Right lobe of liver (tissue), 6 donors: ENCODE data around the gene MUSTN1. TPM values are rescaled to one million over a fixed set of nuclear protein-coding genes. Genes with fewer than 3 reads are reported as not detected.

Source experiments
- ATAC-seq, 4 donors: fragments of 200-7000 bp; cut with Tn5 transposase; one replicate each; pipeline ENCODE4 v1.9.1; 2020; ENCODE audit warnings: mild to moderate bottlenecking in 4 of 4, moderate library complexity in 4 of 4
- DNase-seq, 3 donors: peaks; one replicate each; pipeline ENCODE4 v3.0.0-alpha.2; 2020
- H3K27ac ChIP-seq, 3 donors: fragments of 200-600 bp; one replicate each; pipeline ENCODE4 v1.8.0; 2022
- H3K27me3 ChIP-seq, 2 donors: fragments of 200-600 bp; one replicate each; pipeline ENCODE4 v1.8.0; 2022
- H3K36me3 ChIP-seq, 4 donors: fragments of 200-600 bp; sonication (generic) in 1 of 4; one replicate each; pipeline versions ENCODE4 v1.5.1 to v1.8.0; 2017 to 2022; ENCODE audit warnings: control low read depth in 1 of 4
- H3K4me1 ChIP-seq, 4 donors: fragments of 200-600 bp; sonication (generic) in 1 of 4; one replicate each; pipeline versions ENCODE4 v1.5.1 to v1.8.0; 2017 to 2022; ENCODE audit warnings: control low read depth in 1 of 4
- H3K4me3 ChIP-seq, 3 donors: fragments of 200-600 bp; one replicate each; pipeline ENCODE4 v1.8.0; 2022
- H3K9me3 ChIP-seq, 4 donors: fragments of 200-600 bp; sonication (generic) in 1 of 4; one replicate each; pipeline versions ENCODE4 v1.5.1 to v1.8.0; 2017 to 2022; ENCODE audit warnings: control low read depth in 1 of 4
- POLR2A ChIP-seq: fragments of 450-650 bp; IDR thresholded peaks from one replicate; pipeline ENCODE4 v1.6.1; 2017; ENCODE audit warnings: antibody characterized with exemption, mild to moderate bottlenecking
- WGBS: methylation state at CpG from one replicate; pipeline ENCODE4 v1.1.6; 2018; ENCODE audit warnings: low coverage, low lambda C conversion rate; ENCODE audit not compliant: insufficient coverage; ENCODE audit errors: missing lambda C conversion rate; 5-methylcytosine and 5-hydroxymethylcytosine counted together
- intact Hi-C, 2 donors: fragments of 100-400 bp; cut with DNase I; formaldehyde crosslinking; loops; one replicate each; pipeline versions ENCODE4 v1.11.2 to v1.14.1; 2022
- total RNA-seq, 6 experiments: library from RNA; depleted of rRNA in 2 of 6; stranded (reverse); fragments of >200 nt in 2 of 6; fragmentation: NEBNext Ultra II Directional in 3 of 6; extraction: Animal tissue kit (Norgen Biotek cat#: 25700) in 3 of 6; gene quantifications; one replicate each; pipeline versions ENCODE4 v1.1.0 to v1.2.4, GENCODE V29; 2016 to 2023
- TF ChIP-seq, protein P1 (sequence below), 4 donors: fragments of 200-600 bp in 3 of 4; fragments of 450-650 bp in 1 of 4; IDR thresholded peaks; one replicate each; pipeline versions ENCODE4 v1.5.1 to v1.8.0; 2016 to 2022; ENCODE audit warnings: antibody characterized with exemption in 4 of 4, mild to moderate bottlenecking in 2 of 4
- donor health status: DM: no; HTN: yes; CAD: no.
- donor health status: DM: no; HTN: no; CAD: no.
- donor health status: DM: no; HTN: no; CAD: no.
- donor health status: DM: no; HTN: yes; CAD: no.
- donor health status: DM: no; HTN: yes; CAD: no.

MUSTN1 gene
- total RNA-seq, 6 experiments from 2014 or later = 0.59 to 9.9 (median 5.7) TPM; not detected in 2

- WGBS = 88% methylated on average over 4 of the region's 5 CpGs
- Histone ChIP-seq H3K4me3 (no peak overlapping the region), H3K27ac (no peak overlapping the region), H3K9me3 (no peaks in the 10 kb centered on the region), H3K36me3 (peaks cover 0 to 8% (median 0%) of the 10 kb centered on the region in 4 donors), H3K4me1 (peaks cover 0 to 64% (median 16%) of the 10 kb centered on the region in 4 donors), H3K27me3 (no peaks in the 10 kb centered on the region)
- no peak for TF ChIP-seq POLR2A
- TF ChIP-seq, protein P1, sequence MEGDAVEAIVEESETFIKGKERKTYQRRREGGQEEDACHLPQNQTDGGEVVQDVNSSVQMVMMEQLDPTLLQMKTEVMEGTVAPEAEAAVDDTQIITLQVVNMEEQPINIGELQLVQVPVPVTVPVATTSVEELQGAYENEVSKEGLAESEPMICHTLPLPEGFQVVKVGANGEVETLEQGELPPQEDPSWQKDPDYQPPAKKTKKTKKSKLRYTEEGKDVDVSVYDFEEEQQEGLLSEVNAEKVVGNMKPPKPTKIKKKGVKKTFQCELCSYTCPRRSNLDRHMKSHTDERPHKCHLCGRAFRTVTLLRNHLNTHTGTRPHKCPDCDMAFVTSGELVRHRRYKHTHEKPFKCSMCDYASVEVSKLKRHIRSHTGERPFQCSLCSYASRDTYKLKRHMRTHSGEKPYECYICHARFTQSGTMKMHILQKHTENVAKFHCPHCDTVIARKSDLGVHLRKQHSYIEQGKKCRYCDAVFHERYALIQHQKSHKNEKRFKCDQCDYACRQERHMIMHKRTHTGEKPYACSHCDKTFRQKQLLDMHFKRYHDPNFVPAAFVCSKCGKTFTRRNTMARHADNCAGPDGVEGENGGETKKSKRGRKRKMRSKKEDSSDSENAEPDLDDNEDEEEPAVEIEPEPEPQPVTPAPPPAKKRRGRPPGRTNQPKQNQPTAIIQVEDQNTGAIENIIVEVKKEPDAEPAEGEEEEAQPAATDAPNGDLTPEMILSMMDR (IDR thresholded peaks at IDR 0.05) = no peak
- no peak for ATAC-seq
- no peak for DNase-seq
- intact Hi-C loops = no loop called here
These were observed 1.6 kb upstream of the MUSTN1 start for GRCh38 chr3:52836471-52836845.

DNA sequence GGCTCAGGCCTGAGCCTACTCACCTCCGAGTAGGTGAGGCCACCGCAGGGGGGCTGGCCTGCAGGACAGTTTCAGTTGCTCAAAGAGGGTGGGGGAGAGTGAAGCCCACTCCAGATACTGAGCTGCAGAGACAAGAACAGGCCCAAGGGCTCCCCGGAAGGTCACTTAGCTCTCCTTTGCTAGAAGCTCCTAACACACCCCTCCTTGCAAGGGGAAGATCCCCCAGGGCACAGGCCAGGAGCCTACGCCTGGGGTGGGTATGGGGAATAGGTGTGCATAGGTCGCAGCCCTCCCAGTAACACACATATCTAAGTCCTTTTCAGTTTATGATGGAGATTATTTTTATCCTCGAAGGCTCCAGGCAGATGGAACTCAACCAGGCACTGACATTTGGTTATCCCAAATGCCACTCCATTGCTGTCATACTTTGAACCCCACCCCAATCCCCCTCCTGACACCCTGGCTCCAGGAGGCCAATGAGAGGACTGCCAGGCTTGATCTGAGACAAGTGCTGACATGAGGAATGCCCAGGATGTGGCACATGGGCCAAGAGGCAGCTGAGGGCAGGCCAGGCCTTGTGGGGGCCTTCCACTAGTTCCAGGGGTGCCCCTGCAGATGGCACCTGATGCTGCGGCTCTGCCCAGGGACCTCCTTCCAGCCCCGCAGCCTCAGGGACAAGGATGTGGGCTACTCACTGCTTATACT lies 1.1 kb upstream of the MUSTN1 start:
- H3K27ac ChIP-seq = peak overlapping the region in 1 of 3 donors; percentile 38
- peaks cover 0 to 59% (median 16%) of the 10 kb centered on the region in 4 donors for H3K4me1 ChIP-seq
- no peak for TF ChIP-seq POLR2A
- TF ChIP-seq, protein P1 (IDR thresholded peaks at IDR 0.05) = no peak
- intact Hi-C loops = no loop called here
- ATAC-seq (no peak), DNase-seq (peak in 2 of 3 donors; percentile 37)
- 84% methylated on average over 4 of the region's 8 CpGs for WGBS
- peaks cover 0 to 8% (median 0%) of the 10 kb centered on the region in 4 donors for H3K36me3 ChIP-seq
- H3K9me3 ChIP-seq = no peaks in the 10 kb centered on the region
- H3K4me3 ChIP-seq = no peak overlapping the region
- H3K27me3 ChIP-seq = no peaks in the 10 kb centered on the region

DNA sequence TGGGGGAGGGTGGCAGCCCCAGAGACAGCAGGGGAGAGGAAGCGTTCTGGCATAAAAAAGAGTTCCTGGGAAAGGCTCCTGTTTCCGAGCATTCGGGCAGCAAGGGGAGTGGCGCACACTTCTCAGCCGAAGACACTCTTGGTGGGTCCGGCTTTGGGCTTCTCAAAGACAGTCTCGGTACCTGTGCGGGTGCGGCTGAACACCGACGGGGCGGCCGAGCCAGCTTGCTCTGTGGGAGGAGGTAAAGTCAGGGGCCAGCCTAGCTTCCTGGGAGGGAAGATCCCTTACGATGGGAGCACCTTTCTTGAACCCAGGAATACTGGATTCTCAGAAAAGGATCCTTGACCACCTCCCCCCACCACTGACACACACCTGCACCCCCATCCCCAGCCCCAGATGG lies 1.6 kb downstream of the MUSTN1 start:
- H3K27ac ChIP-seq = peak overlapping the region in 1 of 3 donors; percentile 95
- no peaks in the 10 kb centered on the region for H3K27me3 ChIP-seq
- peak in 1 of 3 donors; percentile 48 for DNase-seq
- no peak for TF ChIP-seq POLR2A
- H3K4me1 ChIP-seq = peaks cover 0 to 45% (median 12%) of the 10 kb centered on the region in 4 donors
- intact Hi-C loops = no loop called here
- H3K36me3 ChIP-seq = peaks cover 0 to 21% (median under 1%) of the 10 kb centered on the region in 4 donors
- no peak for ATAC-seq
- no peaks in the 10 kb centered on the region for H3K9me3 ChIP-seq
- WGBS = 94% methylated on average over 3 of the region's 14 CpGs
- H3K4me3 ChIP-seq = no peak overlapping the region

- ATAC-seq = peak; percentile 22 to 50 (median 40)
- peak in 2 of 3 donors; percentile 73 to 81 for DNase-seq
- Histone ChIP-seq H3K36me3 (peaks cover 0 to 32% (median 3%) of the 10 kb centered on the region in 4 donors), H3K4me3 (peak overlapping the region; percentile 50 to 94 (median 71)), H3K27me3 (no peaks in the 10 kb centered on the region), H3K27ac (peak overlapping the region; percentile 92 to 95 (median 94)), H3K4me1 (peaks cover 0 to 50% (median 16%) of the 10 kb centered on the region in 4 donors), H3K9me3 (no peaks in the 10 kb centered on the region)
- WGBS = 28% methylated on average over 8 of the region's 21 CpGs
- TF ChIP-seq, protein P1 (IDR thresholded peaks at IDR 0.05) = no peak
- peak; percentile 47 for TF ChIP-seq POLR2A
- intact Hi-C loops = no loop called here
These were observed 3.1 kb downstream of the MUSTN1 start for GRCh38 chr3:52831500-52832301.
